ENCODE data around the gene COL5A1. TPM values are rescaled to one million over a fixed set of nuclear protein-coding genes. Genes with fewer than 3 reads are reported as not detected.
"Not testable (repeated sequence)": the region's sequence is repeated elsewhere in the genome, so short reads cannot be mapped to it uniquely, and the experiment has no call there.

The COL5A1 gene
- total RNA-seq, 1 donor from 2014 or later, result 2.8 TPM

GRCh38 chr9:134852906-134853654, 211.5 kb downstream of the COL5A1 start:
- no peak for DNase-seq (ENCODE audit: low read depth in 2 of 2)

- no peak for DNase-seq (ENCODE audit: low read depth in 2 of 2)
Observed at GRCh38 chr9:134853893-134854292, 212.3 kb downstream of the COL5A1 start.

GRCh38 chr9:134854541-134854981, 213.0 kb downstream of the COL5A1 start:
- no peak for DNase-seq (ENCODE audit: low read depth in 2 of 2)

- DNase-seq (ENCODE audit: low read depth in 2 of 2), result no peak
Observed at GRCh38 chr9:134855231-134855899, 213.8 kb downstream of the COL5A1 start.

GRCh38 chr9:134855900-134856377, 214.3 kb downstream of the COL5A1 start:
- no peak for DNase-seq (ENCODE audit: low read depth in 2 of 2)

GRCh38 chr9:134857451-134857850, 215.8 kb downstream of the COL5A1 start:
- DNase-seq (ENCODE audit: low read depth in 2 of 2), result not testable (repeated sequence)

GRCh38 chr9:134858051-134858841, 216.6 kb downstream of the COL5A1 start:
- DNase-seq (ENCODE audit: low read depth in 2 of 2), result no peak

GRCh38 chr9:134860510-134860909, 218.9 kb downstream of the COL5A1 start:
- no peak for DNase-seq (ENCODE audit: low read depth in 2 of 2)

GRCh38 chr9:134861595-134862334, 220.2 kb downstream of the COL5A1 start:
- DNase-seq (ENCODE audit: low read depth in 2 of 2), result no peak

GRCh38 chr9:134863306-134863902, 221.8 kb downstream of the COL5A1 start:
- DNase-seq (ENCODE audit: low read depth in 2 of 2), result no peak

- DNase-seq (ENCODE audit: low read depth in 2 of 2), result no peak
Observed at GRCh38 chr9:134863941-134864820, 222.6 kb downstream of the COL5A1 start.

- no peak for DNase-seq (ENCODE audit: low read depth in 2 of 2)
Observed at GRCh38 chr9:134864821-134865190, 223.2 kb downstream of the COL5A1 start.

GRCh38 chr9:134867917-134868750, 226.5 kb downstream of the COL5A1 start:
- no peak for DNase-seq (ENCODE audit: low read depth in 2 of 2)

GRCh38 chr9:134868751-134869553, 227.3 kb downstream of the COL5A1 start:
- no peak for DNase-seq (ENCODE audit: low read depth in 2 of 2)

GRCh38 chr9:134869554-134870300, 228.1 kb downstream of the COL5A1 start:
- DNase-seq (ENCODE audit: low read depth in 2 of 2), result no peak

GRCh38 chr9:134870301-134870694, 228.7 kb downstream of the COL5A1 start:
- DNase-seq (ENCODE audit: low read depth in 2 of 2), result no peak

Measured in lung microvascular endothelial cell (primary cell).